H9 (cell line): ENCODE measurements around the gene CDC6. TPM values are rescaled to one million over a fixed set of nuclear protein-coding genes. Genes with fewer than 3 reads are reported as not detected.
A peak's percentile ranks its signal among the peaks of the same experiment; 100 is the strongest.

Experiments used
- DNase-seq: peaks from one replicate; pipeline ENCODE4 v3.0.0-alpha.2; 2017
- H2AFZ ChIP-seq: one replicate; pipeline ENCODE4 v1.6.1; 2013; ENCODE audit warnings: mild to moderate bottlenecking, low read length, control low read depth, moderate library complexity
- H2AK5ac ChIP-seq: 2 replicates; pipeline ENCODE4 v1.6.1; 2013; ENCODE audit warnings: low read length, control low read depth, mixed read lengths; ENCODE audit not compliant: insufficient read length
- H2BK120ac ChIP-seq: one replicate; pipeline ENCODE4 v1.6.1; 2013; ENCODE audit warnings: low read depth, mild to moderate bottlenecking, low read length, control low read depth, inconsistent platforms; ENCODE audit not compliant: poor library complexity, severe bottlenecking
- H2BK12ac ChIP-seq: 2 replicates; pipeline ENCODE4 v1.6.1; 2013; ENCODE audit warnings: low read length, control low read depth, mixed read lengths, low read depth; ENCODE audit not compliant: insufficient read length
- H2BK15ac ChIP-seq: 2 replicates; pipeline ENCODE4 v1.6.1; 2013; ENCODE audit warnings: low read depth, low read length, control low read depth
- H2BK20ac ChIP-seq: one replicate; pipeline ENCODE4 v1.6.1; 2013; ENCODE audit warnings: low read depth, mild to moderate bottlenecking, low read length, control low read depth, inconsistent platforms; ENCODE audit not compliant: poor library complexity, severe bottlenecking
- H2BK5ac ChIP-seq: 2 replicates; pipeline ENCODE4 v1.6.1; 2013; ENCODE audit warnings: low read length, control low read depth, mixed read lengths; ENCODE audit not compliant: insufficient read length
- H3K14ac ChIP-seq: 2 replicates; pipeline ENCODE4 v1.6.1; 2013; ENCODE audit warnings: low read length, control low read depth; ENCODE audit not compliant: insufficient read depth
- H3K18ac ChIP-seq: 2 replicates; pipeline ENCODE4 v1.6.1; 2013; ENCODE audit warnings: low read depth, mild to moderate bottlenecking, mixed read lengths, low read length, control low read depth; ENCODE audit not compliant: insufficient read length
- H3K23ac ChIP-seq: 2 replicates; pipeline ENCODE4 v1.6.1; 2013; ENCODE audit warnings: low read length, control low read depth, mixed read lengths, low read depth; ENCODE audit not compliant: insufficient read length
- H3K23me2 ChIP-seq: 2 replicates; pipeline ENCODE4 v1.6.1; 2013; ENCODE audit warnings: low read depth, mild to moderate bottlenecking, mixed read lengths, low read length, control low read depth; ENCODE audit not compliant: insufficient read length, poor library complexity, severe bottlenecking
- H3K27ac ChIP-seq: 2 replicates; pipeline ENCODE4 v1.5.1; 2013; ENCODE audit warnings: low read length, control low read depth, mixed read lengths, low read depth; ENCODE audit not compliant: insufficient read length
- H3K27me3 ChIP-seq: 2 replicates; pipeline ENCODE4 v1.6.1; 2013; ENCODE audit warnings: low read length, control low read depth, inconsistent platforms; ENCODE audit not compliant: insufficient read depth
- H3K4ac ChIP-seq: 2 replicates; pipeline ENCODE4 v1.6.1; 2013; ENCODE audit warnings: low read depth, mild to moderate bottlenecking, control low read depth, inconsistent platforms, low read length, moderate library complexity
- H3K4me1 ChIP-seq: 2 replicates; pipeline ENCODE4 v1.6.1; 2013; ENCODE audit warnings: low read length, control low read depth, inconsistent platforms; ENCODE audit not compliant: insufficient read depth
- H3K4me2 ChIP-seq: 2 replicates; pipeline ENCODE4 v1.6.1; 2013; ENCODE audit warnings: low read length, control low read depth, mixed read lengths; ENCODE audit not compliant: insufficient read length, insufficient read depth
- H3K56ac ChIP-seq: 2 replicates; pipeline ENCODE4 v1.6.1; 2013; ENCODE audit warnings: low read depth, mild to moderate bottlenecking, mixed read lengths, low read length, control low read depth; ENCODE audit not compliant: insufficient read length
- H3K79me1 ChIP-seq: 2 replicates; pipeline ENCODE4 v1.6.1; 2013; ENCODE audit warnings: low read depth, mild to moderate bottlenecking, moderate library complexity, low read length, control low read depth, inconsistent platforms; ENCODE audit not compliant: insufficient read depth, poor library complexity, severe bottlenecking
- H3K79me2 ChIP-seq: 2 replicates; pipeline ENCODE4 v1.6.1; 2013; ENCODE audit warnings: low read length, control low read depth, inconsistent platforms; ENCODE audit not compliant: insufficient read depth
- H3K9ac ChIP-seq: 2 replicates; pipeline ENCODE4 v1.6.1; 2013; ENCODE audit warnings: low read length, control low read depth, mixed read lengths; ENCODE audit not compliant: insufficient read length; ENCODE audit errors: extremely low read depth
- H3K9me3 ChIP-seq: one replicate; pipeline ENCODE4 v1.6.1; 2013; ENCODE audit warnings: low read depth, low read length, inconsistent platforms; ENCODE audit not compliant: control insufficient read depth
- H3T11ph ChIP-seq: one replicate; pipeline ENCODE4 v1.6.1; 2013; ENCODE audit warnings: mild to moderate bottlenecking, low read length, control low read depth, inconsistent platforms
- H4K20me1 ChIP-seq: one replicate; pipeline ENCODE4 v1.6.1; 2013; ENCODE audit not compliant: control insufficient read depth, insufficient read length, insufficient read depth
- H4K5ac ChIP-seq: 2 replicates; pipeline ENCODE4 v1.6.1; 2013; ENCODE audit warnings: low read depth, mild to moderate bottlenecking, mixed read lengths, low read length, control low read depth; ENCODE audit not compliant: insufficient read length
- H4K8ac ChIP-seq: replicated peaks from 2 replicates; pipeline ENCODE4 v1.6.1; 2013; ENCODE audit warnings: low read length, control low read depth, mixed read lengths, low read depth; ENCODE audit not compliant: insufficient read length
- H4K91ac ChIP-seq: 2 replicates; pipeline ENCODE4 v1.6.1; 2013; ENCODE audit warnings: low read depth, mild to moderate bottlenecking, moderate library complexity, mixed read lengths, low read length, control low read depth; ENCODE audit not compliant: insufficient read length
- H3K27ac Mint-ChIP-seq, 3 experiments: 2 replicates in 2 of 3; 3 replicates in 1 of 3; pipeline ENCODE4 v1.8.0; 2020 to 2021; ENCODE audit warnings: mixed read lengths in 3 of 3, mild to moderate bottlenecking in 1 of 3, moderate library complexity in 1 of 3
- H3K27me3 Mint-ChIP-seq: 2 replicates; pipeline ENCODE4 v1.8.0; 2021; ENCODE audit warnings: low read depth, mild to moderate bottlenecking, moderate library complexity, mixed read lengths
- H3K36me3 Mint-ChIP-seq, 3 experiments: 2 replicates in 2 of 3; 3 replicates in 1 of 3; pipeline ENCODE4 v1.8.0; 2020 to 2021; ENCODE audit warnings: low read depth in 3 of 3, mixed read lengths in 3 of 3; ENCODE audit not compliant: insufficient read depth in 1 of 3
- H3K4me1 Mint-ChIP-seq, 2 experiments: 2 replicates each; pipeline ENCODE4 v1.8.0; 2020; ENCODE audit warnings: mixed read lengths in 2 of 2
- H3K4me3 Mint-ChIP-seq, 2 experiments: 2 replicates in 1 of 2; 3 replicates in 1 of 2; pipeline ENCODE4 v1.8.0; 2020 to 2021; ENCODE audit warnings: mild to moderate bottlenecking in 2 of 2, mixed read lengths in 2 of 2, moderate library complexity in 1 of 2
- H3K9me3 Mint-ChIP-seq, 2 experiments: 2 replicates in 1 of 2; 3 replicates in 1 of 2; pipeline ENCODE4 v1.8.0; 2020; ENCODE audit warnings: mild to moderate bottlenecking in 2 of 2, mixed read lengths in 2 of 2, moderate library complexity in 1 of 2
- CTCF ChIP-seq: fragments of 200-600 bp; sonication (generic); conservative IDR thresholded peaks from 3 replicates; pipeline ENCODE4 v1.8.0; 2021; ENCODE audit warnings: antibody characterized with exemption, mild to moderate bottlenecking
- WGBS: extraction: QIAGEN DNeasy Blood & Tissue Kit; methylation state at CpG from one replicate; pipeline ENCODE4 v1.1.7; 2013; ENCODE audit warnings: missing lambda C conversion rate, low lambda C conversion rate, mixed read lengths; ENCODE audit not compliant: insufficient read length; ENCODE audit errors: extremely low coverage; 5-methylcytosine and 5-hydroxymethylcytosine counted together
- total RNA-seq: library from RNA; stranded (reverse); gene quantifications from 2 replicates; pipeline ENCODE4 v1.2.1, GENCODE V29; 2021

CDC6 gene
- total RNA-seq, 1 experiment from 2014 or later: 131 TPM

- Histone ChIP-seq H2BK15ac (no peak overlapping the region), H3K14ac (no peak overlapping the region), H3K9me3 (no peaks in the 10 kb centered on the region), H3K23me2 (peaks cover 17% of the 10 kb centered on the region), H3K56ac (no peak overlapping the region), H4K8ac (no peak overlapping the region), H3T11ph (no peak overlapping the region), H3K23ac (no peak overlapping the region), H3K18ac (peak overlapping the region; percentile 23), H2BK20ac (no peak overlapping the region), H3K27me3 (peaks cover 5% of the 10 kb centered on the region; the same call in 1 of the 2 replicates), H3K9ac (no peak overlapping the region), H3K79me2 (peaks cover 3% of the 10 kb centered on the region; the same call in 1 of the 2 replicates), H3K27ac (no peak overlapping the region), H2BK5ac (no peak overlapping the region), H3K79me1 (no peaks in the 10 kb centered on the region), H4K20me1 (no peaks in the 10 kb centered on the region), H4K5ac (no peak overlapping the region), H2AK5ac (no peak overlapping the region), H2BK120ac (no peak overlapping the region), H3K4me2 (no peak overlapping the region), H3K4me1 (peaks cover 5% of the 10 kb centered on the region; the same call in 1 of the 2 replicates), H2AFZ (no peak overlapping the region), H2BK12ac (no peak overlapping the region), H3K4ac (no peak overlapping the region), H4K91ac (peak overlapping the region; percentile 15)
- Mint-ChIP-seq H3K36me3 (no peaks in the 10 kb centered on the region; a peak in 1 of 7 replicates), H3K27ac (no peak overlapping the region), H3K27me3 (peaks cover 44% of the 10 kb centered on the region), H3K4me1 (peaks cover 46 to 63% of the 10 kb centered on the region in 2 experiments), H3K9me3 (no peaks in the 10 kb centered on the region), H3K4me3 (no peak overlapping the region)
- DNase-seq: no peak
- WGBS: no CpG with 5 or more reads among the region's 4 CpGs
- TF ChIP-seq CTCF: no peak
Observed at GRCh38 chr17:40321961-40322357, 34.3 kb downstream of the CDC6 start.
